ENCODE results near the gene ZNF716. TPM values are rescaled to one million over a fixed set of nuclear protein-coding genes. Genes with fewer than 3 reads are reported as not detected.

ZNF716 gene
- total and polyA plus RNA-seq, 11 donors = not detected

GRCh38 chr7:57404343-57404966 lies 45.5 kb upstream of the ZNF716 start:
- Histone ChIP-seq H3K27ac (peak overlapping the region in 10 of 12 donors; percentile 24 to 86 (median 74)), H3K4me1 (no peaks in the 10 kb centered on the region), H3K9me3 (peaks cover 0 to 7% (median 0%) of the 10 kb centered on the region in 12 donors), H3K4me3 (peak overlapping the region; percentile 15 to 65 (median 48)), H3K36me3 (no peaks in the 10 kb centered on the region), H3K27me3 (no peaks in the 10 kb centered on the region)
- WGBS, 4 donors = 18 to 47% (median 40%) methylated on average over 18 to 38 of the region's 38 CpGs
- DNase-seq = peak; percentile 44 to 92 (median 76)
- TF ChIP-seq POLR2A (IDR thresholded peaks at IDR 0.05) (no peak), CTCF (IDR thresholded peaks at IDR 0.05) (no peak)
- intact Hi-C loops (cut with DNase I) = loop anchor here in 4 of 10 donors (1.0 to 10.0 kb wide), 5 partner anchors 50 to 80 kb away; no protein-coding TSS in a partner anchor
- ATAC-seq = peak; percentile 97 to 98 (median 98)

GRCh38 chr7:57404967-57405421 lies 45.0 kb upstream of the ZNF716 start:
- peak overlapping the region in 5 of 12 donors; percentile 73 to 86 (median 82) for H3K27ac ChIP-seq
- no peaks in the 10 kb centered on the region for H3K4me1 ChIP-seq
- 31 to 66% (median 48%) methylated on average over 21 to 24 of the region's 24 CpGs for WGBS, 4 donors
- no peak for TF ChIP-seq CTCF (IDR thresholded peaks at IDR 0.05)
- TF ChIP-seq POLR2A (IDR thresholded peaks at IDR 0.05) = no peak
- ATAC-seq (peak; percentile 5 to 39 (median 25)), DNase-seq (no peak)
- H3K9me3 ChIP-seq = peaks cover 0 to 10% (median 0%) of the 10 kb centered on the region in 12 donors
- no peaks in the 10 kb centered on the region for H3K27me3 ChIP-seq
- H3K36me3 ChIP-seq = no peaks in the 10 kb centered on the region
- intact Hi-C loops (cut with DNase I) = loop anchor here in 4 of 10 donors (1.0 to 10.0 kb wide), 5 partner anchors 50 to 80 kb away; no protein-coding TSS in a partner anchor
- peak overlapping the region; percentile 15 to 65 (median 48) for H3K4me3 ChIP-seq

- DNase-seq (no peak), ATAC-seq (no peak)
- Histone ChIP-seq H3K4me1 (no peaks in the 10 kb centered on the region), H3K9me3 (peaks cover 0 to 11% (median 0%) of the 10 kb centered on the region in 12 donors), H3K4me3 (no peak overlapping the region), H3K27ac (no peak overlapping the region), H3K36me3 (no peaks in the 10 kb centered on the region), H3K27me3 (no peaks in the 10 kb centered on the region)
- intact Hi-C loops (cut with DNase I) = loop anchor here in 2 of 10 donors (10.0 kb wide), 2 partner anchors 52 to 82 kb away; no protein-coding TSS in a partner anchor
- WGBS, 4 donors = 52 to 61% (median 59%) methylated on average over 7 of the region's 7 CpGs
- no peak for TF ChIP-seq POLR2A (IDR thresholded peaks at IDR 0.05)
- TF ChIP-seq CTCF (IDR thresholded peaks at IDR 0.05) = no peak
These were observed 42.9 kb upstream of the ZNF716 start for GRCh38 chr7:57407125-57407524.

GRCh38 chr7:57412168-57412567 lies 37.8 kb upstream of the ZNF716 start:
- H3K4me1 ChIP-seq = no peaks in the 10 kb centered on the region
- no peaks in the 10 kb centered on the region for H3K27me3 ChIP-seq
- WGBS, 4 donors = 47 to 60% (median 56%) methylated on average over 5 to 6 of the region's 6 CpGs
- peaks cover 0 to 6% (median 0%) of the 10 kb centered on the region in 12 donors for H3K9me3 ChIP-seq
- no peak for DNase-seq
- no peaks in the 10 kb centered on the region for H3K36me3 ChIP-seq
- no peak overlapping the region for H3K27ac ChIP-seq
- no peak overlapping the region for H3K4me3 ChIP-seq
- TF ChIP-seq POLR2A (IDR thresholded peaks at IDR 0.05) = no peak
- TF ChIP-seq CTCF (IDR thresholded peaks at IDR 0.05) = no peak
- intact Hi-C loops (cut with DNase I) = no loop called here
- ATAC-seq = peak in 1 of 4 donors; percentile 9

All from heart left ventricle (tissue), 16 donors.